ENCODE results near the gene FAM180B.
A peak's percentile ranks its signal among the peaks of the same experiment; 100 is the strongest.

The FAM180B gene

GRCh38 chr11:47583844-47584243 lies 2.6 kb upstream of the FAM180B start:
- no peak for DNase-seq (ENCODE audit: low spot score in 2 of 2)
- Mint-ChIP-seq H3K4me3 (no peak overlapping the region), H3K27ac (no peak overlapping the region), H3K36me3 (peaks cover 66% of the 10 kb centered on the region), H3K9me3 (no peaks in the 10 kb centered on the region), H3K4me1 (peaks cover 22% of the 10 kb centered on the region)
- ATAC-seq, result no peak

- Mint-ChIP-seq H3K4me1 (peaks cover 7% of the 10 kb centered on the region), H3K27ac (peak overlapping the region; percentile 74), H3K4me3 (no peak overlapping the region), H3K36me3 (peaks cover 35% of the 10 kb centered on the region), H3K9me3 (no peaks in the 10 kb centered on the region)
- no peak for DNase-seq (ENCODE audit: low spot score in 2 of 2)
- ATAC-seq, result no peak
Observed at GRCh38 chr11:47587039-47587716, 700 bp downstream of the FAM180B start.

- H3K36me3 Mint-ChIP-seq, result peaks cover 28% of the 10 kb centered on the region
- DNase-seq (ENCODE audit: low spot score in 2 of 2) (no peak), ATAC-seq (no peak)
- peaks cover 7% of the 10 kb centered on the region for H3K4me1 Mint-ChIP-seq
- no peaks in the 10 kb centered on the region for H3K9me3 Mint-ChIP-seq
- no peak overlapping the region for H3K4me3 Mint-ChIP-seq
- H3K27ac Mint-ChIP-seq, result peak overlapping the region; percentile 74
Observed at GRCh38 chr11:47587723-47588326, 1.3 kb downstream of the FAM180B start.

GRCh38 chr11:47589118-47589517 lies 2.6 kb downstream of the FAM180B start:
- Mint-ChIP-seq H3K4me1 (no peaks in the 10 kb centered on the region), H3K4me3 (no peak overlapping the region), H3K9me3 (no peaks in the 10 kb centered on the region), H3K36me3 (peaks cover 15% of the 10 kb centered on the region), H3K27ac (peak overlapping the region; percentile 70)
- DNase-seq (ENCODE audit: low spot score in 2 of 2) (no peak), ATAC-seq (no peak)

GRCh38 chr11:47589584-47589976 lies 3.1 kb downstream of the FAM180B start:
- no peaks in the 10 kb centered on the region for H3K9me3 Mint-ChIP-seq
- H3K36me3 Mint-ChIP-seq, result peaks cover 11% of the 10 kb centered on the region
- no peak overlapping the region for H3K27ac Mint-ChIP-seq
- H3K4me1 Mint-ChIP-seq, result no peaks in the 10 kb centered on the region
- ATAC-seq, result no peak
- DNase-seq (ENCODE audit: low spot score in 2 of 2), result no peak
- no peak overlapping the region for H3K4me3 Mint-ChIP-seq

- no peaks in the 10 kb centered on the region for H3K4me1 Mint-ChIP-seq
- H3K9me3 Mint-ChIP-seq, result no peaks in the 10 kb centered on the region
- no peak for DNase-seq (ENCODE audit: low spot score in 2 of 2)
- no peak overlapping the region for H3K27ac Mint-ChIP-seq
- ATAC-seq, result no peak
- H3K36me3 Mint-ChIP-seq, result peaks cover 4% of the 10 kb centered on the region
- H3K4me3 Mint-ChIP-seq, result no peak overlapping the region
Observed at GRCh38 chr11:47589977-47590861, 3.7 kb downstream of the FAM180B start.

- Mint-ChIP-seq H3K36me3 (no peaks in the 10 kb centered on the region), H3K4me1 (no peaks in the 10 kb centered on the region), H3K4me3 (no peak overlapping the region), H3K27ac (no peak overlapping the region), H3K9me3 (no peaks in the 10 kb centered on the region)
- no peak for ATAC-seq
- DNase-seq (ENCODE audit: low spot score in 2 of 2), result no peak
Observed at GRCh38 chr11:47591764-47592163, 5.3 kb downstream of the FAM180B start.

- H3K36me3 Mint-ChIP-seq, result no peaks in the 10 kb centered on the region
- ATAC-seq, result no peak
Observed at GRCh38 chr11:47592251-47592650, 5.8 kb downstream of the FAM180B start.

GRCh38 chr11:47592970-47593369 lies 6.5 kb downstream of the FAM180B start:
- no peaks in the 10 kb centered on the region for H3K9me3 Mint-ChIP-seq
- H3K36me3 Mint-ChIP-seq, result no peaks in the 10 kb centered on the region
- ATAC-seq (no peak), DNase-seq (ENCODE audit: low spot score in 2 of 2) (no peak)
- H3K4me3 Mint-ChIP-seq, result no peak overlapping the region
- H3K27ac Mint-ChIP-seq, result no peak overlapping the region
- H3K4me1 Mint-ChIP-seq, result no peaks in the 10 kb centered on the region

More at GRCh38 chr11:47592251-47592650, 5.8 kb downstream of the FAM180B start:
- Mint-ChIP-seq H3K27ac (no peak overlapping the region), H3K4me3 (no peak overlapping the region), H3K4me1 (no peaks in the 10 kb centered on the region), H3K9me3 (no peaks in the 10 kb centered on the region)
- no peak for DNase-seq (ENCODE audit: low spot score in 2 of 2)

GRCh38 chr11:47593492-47593933 lies 7.0 kb downstream of the FAM180B start:
- H3K4me1 Mint-ChIP-seq, result no peaks in the 10 kb centered on the region
- H3K4me3 Mint-ChIP-seq, result no peak overlapping the region
- H3K27ac Mint-ChIP-seq, result no peak overlapping the region
- DNase-seq (ENCODE audit: low spot score in 2 of 2) (no peak), ATAC-seq (no peak)
- no peaks in the 10 kb centered on the region for H3K36me3 Mint-ChIP-seq
- no peaks in the 10 kb centered on the region for H3K9me3 Mint-ChIP-seq

- ATAC-seq (no peak), DNase-seq (ENCODE audit: low spot score in 2 of 2) (no peak)
- Mint-ChIP-seq H3K4me3 (no peak within 1 kb of the TSS), H3K9me3 (no peaks in the 10 kb centered on the region), H3K4me1 (no peaks in the 10 kb centered on the region), H3K36me3 (no peaks in the 10 kb centered on the region), H3K27ac (no peak within 1 kb of the TSS)
Observed at GRCh38 chr11:47593934-47594855, 7.7 kb downstream of the FAM180B start, which contains the start of gene C1QTNF4. TSS of gene C1QTNF4 (minus strand) at chr11:47594411. CDS start at chr11:47590810, 3,601 bp downstream.

GRCh38 chr11:47595029-47595428 lies 8.6 kb downstream of the FAM180B start:
- H3K4me1 Mint-ChIP-seq, result no peaks in the 10 kb centered on the region
- H3K27ac Mint-ChIP-seq, result no peak overlapping the region
- H3K9me3 Mint-ChIP-seq, result no peaks in the 10 kb centered on the region
- H3K4me3 Mint-ChIP-seq, result no peak overlapping the region
- ATAC-seq (peak; percentile 40), DNase-seq (ENCODE audit: low spot score in 2 of 2) (no peak)
- H3K36me3 Mint-ChIP-seq, result no peaks in the 10 kb centered on the region

- DNase-seq (ENCODE audit: low spot score in 2 of 2), result no peak
- no peak for ATAC-seq
- no peaks in the 10 kb centered on the region for H3K9me3 Mint-ChIP-seq
- H3K27ac Mint-ChIP-seq, result no peak overlapping the region
- H3K4me1 Mint-ChIP-seq, result no peaks in the 10 kb centered on the region
- no peak overlapping the region for H3K4me3 Mint-ChIP-seq
- H3K36me3 Mint-ChIP-seq, result no peaks in the 10 kb centered on the region
Observed at GRCh38 chr11:47595967-47596366, 9.5 kb downstream of the FAM180B start.

- no peaks in the 10 kb centered on the region for H3K9me3 Mint-ChIP-seq
- H3K4me3 Mint-ChIP-seq, result no peak overlapping the region
- no peaks in the 10 kb centered on the region for H3K4me1 Mint-ChIP-seq
- H3K27ac Mint-ChIP-seq, result no peak overlapping the region
- ATAC-seq (no peak), DNase-seq (ENCODE audit: low spot score in 2 of 2) (no peak)
- H3K36me3 Mint-ChIP-seq, result no peaks in the 10 kb centered on the region
Observed at GRCh38 chr11:47599902-47600301, 13.4 kb downstream of the FAM180B start.

- Mint-ChIP-seq H3K4me1 (no peaks in the 10 kb centered on the region), H3K27ac (no peak overlapping the region), H3K4me3 (no peak overlapping the region), H3K9me3 (no peaks in the 10 kb centered on the region), H3K36me3 (no peaks in the 10 kb centered on the region)
- no peak for ATAC-seq
- DNase-seq (ENCODE audit: low spot score in 2 of 2), result no peak
Observed at GRCh38 chr11:47603295-47603694, 16.8 kb downstream of the FAM180B start.

Data from stimulated activated effector memory CD8-positive, alpha-beta T cell treated with anti-CD3 and anti-CD28 coated beads, Interleukin-12 subunit alpha, Interleukin-12 subunit beta, amount 100 ng/mL, for 72 hours (primary cell).